GM19025 (cell line): ENCODE measurements around the gene PSMD8.

Experiments
- ATAC-seq: cut with Tn5 transposase; IDR thresholded peaks from one replicate; pipeline ENCODE4 v1.9.1; 2021; ENCODE audit warnings: mild to moderate bottlenecking, low read depth, moderate library complexity; ENCODE audit not compliant: unreplicated experiment

Gene PSMD8

DNA sequence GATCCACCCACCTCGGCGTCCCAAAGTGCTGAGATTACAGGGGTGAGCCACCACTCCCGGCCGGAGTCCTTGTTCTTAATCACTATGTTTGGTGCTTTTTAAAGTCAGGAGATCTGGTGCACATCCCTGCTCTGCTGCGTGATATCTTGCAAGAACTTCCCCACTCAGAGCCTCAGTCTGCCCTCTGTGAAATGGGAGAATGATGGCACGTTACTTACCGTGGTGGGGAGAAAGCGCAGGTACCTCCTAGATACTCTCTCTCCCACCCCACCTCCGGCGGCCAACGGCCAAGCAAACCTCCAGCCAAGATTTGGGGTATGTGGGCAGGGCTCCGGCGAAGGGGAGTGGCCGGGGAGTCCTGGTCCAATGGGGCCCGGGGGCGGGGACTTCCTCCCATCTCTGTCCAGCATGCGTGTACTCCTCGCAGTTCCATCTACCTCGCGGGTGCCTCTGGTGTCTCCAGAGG lies 58.9 kb downstream of the PSMD8 start, which contains the start of gene RYR1:
RYR1 (plus strand) TSS at position 424 of the 466 bp plus-strand sequence. CDS start 139 bp downstream, outside the sequence.
- no peak for ATAC-seq
